H9 (cell line): ENCODE measurements around the gene DSG2. TPM values are rescaled to one million over a fixed set of nuclear protein-coding genes. Genes with fewer than 3 reads are reported as not detected.

Experiments
- DNase-seq: peaks from one replicate; pipeline ENCODE4 v3.0.0-alpha.2; 2017
- H2AFZ ChIP-seq: one replicate; pipeline ENCODE4 v1.6.1; 2013; ENCODE audit warnings: mild to moderate bottlenecking, low read length, control low read depth, moderate library complexity
- H2AK5ac ChIP-seq: 2 replicates; pipeline ENCODE4 v1.6.1; 2013; ENCODE audit warnings: low read length, control low read depth, mixed read lengths; ENCODE audit not compliant: insufficient read length
- H2BK120ac ChIP-seq: one replicate; pipeline ENCODE4 v1.6.1; 2013; ENCODE audit warnings: low read depth, mild to moderate bottlenecking, low read length, control low read depth, inconsistent platforms; ENCODE audit not compliant: poor library complexity, severe bottlenecking
- H2BK12ac ChIP-seq: 2 replicates; pipeline ENCODE4 v1.6.1; 2013; ENCODE audit warnings: low read length, control low read depth, mixed read lengths, low read depth; ENCODE audit not compliant: insufficient read length
- H2BK15ac ChIP-seq: 2 replicates; pipeline ENCODE4 v1.6.1; 2013; ENCODE audit warnings: low read depth, low read length, control low read depth
- H2BK20ac ChIP-seq: one replicate; pipeline ENCODE4 v1.6.1; 2013; ENCODE audit warnings: low read depth, mild to moderate bottlenecking, low read length, control low read depth, inconsistent platforms; ENCODE audit not compliant: poor library complexity, severe bottlenecking
- H2BK5ac ChIP-seq: 2 replicates; pipeline ENCODE4 v1.6.1; 2013; ENCODE audit warnings: low read length, control low read depth, mixed read lengths; ENCODE audit not compliant: insufficient read length
- H3K14ac ChIP-seq: 2 replicates; pipeline ENCODE4 v1.6.1; 2013; ENCODE audit warnings: low read length, control low read depth; ENCODE audit not compliant: insufficient read depth
- H3K18ac ChIP-seq: 2 replicates; pipeline ENCODE4 v1.6.1; 2013; ENCODE audit warnings: low read depth, mild to moderate bottlenecking, mixed read lengths, low read length, control low read depth; ENCODE audit not compliant: insufficient read length
- H3K23ac ChIP-seq: 2 replicates; pipeline ENCODE4 v1.6.1; 2013; ENCODE audit warnings: low read length, control low read depth, mixed read lengths, low read depth; ENCODE audit not compliant: insufficient read length
- H3K23me2 ChIP-seq: 2 replicates; pipeline ENCODE4 v1.6.1; 2013; ENCODE audit warnings: low read depth, mild to moderate bottlenecking, mixed read lengths, low read length, control low read depth; ENCODE audit not compliant: insufficient read length, poor library complexity, severe bottlenecking
- H3K27ac ChIP-seq: 2 replicates; pipeline ENCODE4 v1.5.1; 2013; ENCODE audit warnings: low read length, control low read depth, mixed read lengths, low read depth; ENCODE audit not compliant: insufficient read length
- H3K27me3 ChIP-seq: 2 replicates; pipeline ENCODE4 v1.6.1; 2013; ENCODE audit warnings: low read length, control low read depth, inconsistent platforms; ENCODE audit not compliant: insufficient read depth
- H3K4ac ChIP-seq: 2 replicates; pipeline ENCODE4 v1.6.1; 2013; ENCODE audit warnings: low read depth, mild to moderate bottlenecking, control low read depth, inconsistent platforms, low read length, moderate library complexity
- H3K4me1 ChIP-seq: 2 replicates; pipeline ENCODE4 v1.6.1; 2013; ENCODE audit warnings: low read length, control low read depth, inconsistent platforms; ENCODE audit not compliant: insufficient read depth
- H3K4me2 ChIP-seq: 2 replicates; pipeline ENCODE4 v1.6.1; 2013; ENCODE audit warnings: low read length, control low read depth, mixed read lengths; ENCODE audit not compliant: insufficient read length, insufficient read depth
- H3K56ac ChIP-seq: 2 replicates; pipeline ENCODE4 v1.6.1; 2013; ENCODE audit warnings: low read depth, mild to moderate bottlenecking, mixed read lengths, low read length, control low read depth; ENCODE audit not compliant: insufficient read length
- H3K79me1 ChIP-seq: 2 replicates; pipeline ENCODE4 v1.6.1; 2013; ENCODE audit warnings: low read depth, mild to moderate bottlenecking, moderate library complexity, low read length, control low read depth, inconsistent platforms; ENCODE audit not compliant: insufficient read depth, poor library complexity, severe bottlenecking
- H3K79me2 ChIP-seq: 2 replicates; pipeline ENCODE4 v1.6.1; 2013; ENCODE audit warnings: low read length, control low read depth, inconsistent platforms; ENCODE audit not compliant: insufficient read depth
- H3K9ac ChIP-seq: 2 replicates; pipeline ENCODE4 v1.6.1; 2013; ENCODE audit warnings: low read length, control low read depth, mixed read lengths; ENCODE audit not compliant: insufficient read length; ENCODE audit errors: extremely low read depth
- H3K9me3 ChIP-seq: one replicate; pipeline ENCODE4 v1.6.1; 2013; ENCODE audit warnings: low read depth, low read length, inconsistent platforms; ENCODE audit not compliant: control insufficient read depth
- H3T11ph ChIP-seq: one replicate; pipeline ENCODE4 v1.6.1; 2013; ENCODE audit warnings: mild to moderate bottlenecking, low read length, control low read depth, inconsistent platforms
- H4K20me1 ChIP-seq: one replicate; pipeline ENCODE4 v1.6.1; 2013; ENCODE audit not compliant: control insufficient read depth, insufficient read length, insufficient read depth
- H4K5ac ChIP-seq: 2 replicates; pipeline ENCODE4 v1.6.1; 2013; ENCODE audit warnings: low read depth, mild to moderate bottlenecking, mixed read lengths, low read length, control low read depth; ENCODE audit not compliant: insufficient read length
- H4K8ac ChIP-seq: replicated peaks from 2 replicates; pipeline ENCODE4 v1.6.1; 2013; ENCODE audit warnings: low read length, control low read depth, mixed read lengths, low read depth; ENCODE audit not compliant: insufficient read length
- H4K91ac ChIP-seq: 2 replicates; pipeline ENCODE4 v1.6.1; 2013; ENCODE audit warnings: low read depth, mild to moderate bottlenecking, moderate library complexity, mixed read lengths, low read length, control low read depth; ENCODE audit not compliant: insufficient read length
- H3K27ac Mint-ChIP-seq, 3 experiments: 2 replicates in 2 of 3; 3 replicates in 1 of 3; pipeline ENCODE4 v1.8.0; 2020 to 2021; ENCODE audit warnings: mixed read lengths in 3 of 3, mild to moderate bottlenecking in 1 of 3, moderate library complexity in 1 of 3
- H3K27me3 Mint-ChIP-seq: 2 replicates; pipeline ENCODE4 v1.8.0; 2021; ENCODE audit warnings: low read depth, mild to moderate bottlenecking, moderate library complexity, mixed read lengths
- H3K36me3 Mint-ChIP-seq, 3 experiments: 2 replicates in 2 of 3; 3 replicates in 1 of 3; pipeline ENCODE4 v1.8.0; 2020 to 2021; ENCODE audit warnings: low read depth in 3 of 3, mixed read lengths in 3 of 3; ENCODE audit not compliant: insufficient read depth in 1 of 3
- H3K4me1 Mint-ChIP-seq, 2 experiments: 2 replicates each; pipeline ENCODE4 v1.8.0; 2020; ENCODE audit warnings: mixed read lengths in 2 of 2
- H3K4me3 Mint-ChIP-seq, 2 experiments: 2 replicates in 1 of 2; 3 replicates in 1 of 2; pipeline ENCODE4 v1.8.0; 2020 to 2021; ENCODE audit warnings: mild to moderate bottlenecking in 2 of 2, mixed read lengths in 2 of 2, moderate library complexity in 1 of 2
- H3K9me3 Mint-ChIP-seq, 2 experiments: 2 replicates in 1 of 2; 3 replicates in 1 of 2; pipeline ENCODE4 v1.8.0; 2020; ENCODE audit warnings: mild to moderate bottlenecking in 2 of 2, mixed read lengths in 2 of 2, moderate library complexity in 1 of 2
- WGBS: extraction: QIAGEN DNeasy Blood & Tissue Kit; methylation state at CpG from one replicate; pipeline ENCODE4 v1.1.7; 2013; ENCODE audit warnings: missing lambda C conversion rate, low lambda C conversion rate, mixed read lengths; ENCODE audit not compliant: insufficient read length; ENCODE audit errors: extremely low coverage; 5-methylcytosine and 5-hydroxymethylcytosine counted together
- total RNA-seq: library from RNA; stranded (reverse); gene quantifications from 2 replicates; pipeline ENCODE4 v1.2.1, GENCODE V29; 2021
- TF ChIP-seq, protein P1 (sequence below): fragments of 200-600 bp; sonication (generic); conservative IDR thresholded peaks from 3 replicates; pipeline ENCODE4 v1.8.0; 2021; ENCODE audit warnings: antibody characterized with exemption, mild to moderate bottlenecking

Gene DSG2
- total RNA-seq, 1 experiment from 2014 or later = 107 TPM

- Histone ChIP-seq H4K5ac (no peak overlapping the region), H2BK120ac (no peak overlapping the region), H2BK12ac (no peak overlapping the region), H3K27me3 (no peaks in the 10 kb centered on the region), H2BK5ac (no peak overlapping the region), H3K18ac (no peak overlapping the region), H3K56ac (no peak overlapping the region), H2AFZ (no peak overlapping the region), H3K4me2 (no peak overlapping the region), H3K79me1 (no peaks in the 10 kb centered on the region), H3K9ac (no peak overlapping the region), H2BK15ac (no peak overlapping the region), H2AK5ac (no peak overlapping the region), H3K23ac (no peak overlapping the region), H2BK20ac (no peak overlapping the region), H3K9me3 (no peaks in the 10 kb centered on the region), H3K4ac (no peak overlapping the region), H4K20me1 (no peaks in the 10 kb centered on the region), H3K79me2 (no peaks in the 10 kb centered on the region), H3K27ac (no peak overlapping the region), H3K23me2 (no peaks in the 10 kb centered on the region), H4K8ac (no peak overlapping the region), H4K91ac (no peak overlapping the region), H3T11ph (no peak overlapping the region), H3K4me1 (no peaks in the 10 kb centered on the region), H3K14ac (no peak overlapping the region)
- DNase-seq = no peak
- no peak overlapping the region for H3K27ac Mint-ChIP-seq
- no peaks in the 10 kb centered on the region for H3K4me1 Mint-ChIP-seq
- H3K4me3 Mint-ChIP-seq = no peak overlapping the region
- WGBS = no CpG with 5 or more reads among the region's 4 CpGs
- H3K36me3 Mint-ChIP-seq = no peaks in the 10 kb centered on the region
- H3K9me3 Mint-ChIP-seq = no peaks in the 10 kb centered on the region
- no peaks in the 10 kb centered on the region for H3K27me3 Mint-ChIP-seq
- TF ChIP-seq, protein P1, sequence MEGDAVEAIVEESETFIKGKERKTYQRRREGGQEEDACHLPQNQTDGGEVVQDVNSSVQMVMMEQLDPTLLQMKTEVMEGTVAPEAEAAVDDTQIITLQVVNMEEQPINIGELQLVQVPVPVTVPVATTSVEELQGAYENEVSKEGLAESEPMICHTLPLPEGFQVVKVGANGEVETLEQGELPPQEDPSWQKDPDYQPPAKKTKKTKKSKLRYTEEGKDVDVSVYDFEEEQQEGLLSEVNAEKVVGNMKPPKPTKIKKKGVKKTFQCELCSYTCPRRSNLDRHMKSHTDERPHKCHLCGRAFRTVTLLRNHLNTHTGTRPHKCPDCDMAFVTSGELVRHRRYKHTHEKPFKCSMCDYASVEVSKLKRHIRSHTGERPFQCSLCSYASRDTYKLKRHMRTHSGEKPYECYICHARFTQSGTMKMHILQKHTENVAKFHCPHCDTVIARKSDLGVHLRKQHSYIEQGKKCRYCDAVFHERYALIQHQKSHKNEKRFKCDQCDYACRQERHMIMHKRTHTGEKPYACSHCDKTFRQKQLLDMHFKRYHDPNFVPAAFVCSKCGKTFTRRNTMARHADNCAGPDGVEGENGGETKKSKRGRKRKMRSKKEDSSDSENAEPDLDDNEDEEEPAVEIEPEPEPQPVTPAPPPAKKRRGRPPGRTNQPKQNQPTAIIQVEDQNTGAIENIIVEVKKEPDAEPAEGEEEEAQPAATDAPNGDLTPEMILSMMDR = no peak
Measured at GRCh38 chr18:31581498-31582197, 83.7 kb downstream of the DSG2 start.
